WTC11 (cell line): ENCODE results near the gene KCTD3.

ENCODE experiments used
- JUN ChIP-seq: sonication (generic); formaldehyde crosslinking; IDR thresholded peaks from 2 replicates; pipeline ENCODE4 v1.8.0; 2023; ENCODE audit warnings: mild to moderate bottlenecking, missing genetic modification reagents
- NFYB ChIP-seq: sonication (generic); formaldehyde crosslinking; conservative IDR thresholded peaks from 2 replicates; pipeline ENCODE4 v1.8.0; 2022; ENCODE audit warnings: low read depth, missing genetic modification reagents
- ZNF121 ChIP-seq: sonication (generic); formaldehyde crosslinking; IDR thresholded peaks from 2 replicates; pipeline ENCODE4 v1.8.0; 2023; ENCODE audit warnings: missing genetic modification reagents
- ZNF263 ChIP-seq: sonication (generic); formaldehyde crosslinking; IDR thresholded peaks from 2 replicates; pipeline ENCODE4 v1.8.1; 2022; ENCODE audit warnings: low read depth, mild to moderate bottlenecking, moderate library complexity, missing genetic modification reagents
- TF ChIP-seq, protein P1 (sequence below): fragments of 200-600 bp; IDR thresholded peaks from 2 replicates; pipeline ENCODE4 v1.8.0; 2022; ENCODE audit warnings: antibody characterized with exemption

DNA sequence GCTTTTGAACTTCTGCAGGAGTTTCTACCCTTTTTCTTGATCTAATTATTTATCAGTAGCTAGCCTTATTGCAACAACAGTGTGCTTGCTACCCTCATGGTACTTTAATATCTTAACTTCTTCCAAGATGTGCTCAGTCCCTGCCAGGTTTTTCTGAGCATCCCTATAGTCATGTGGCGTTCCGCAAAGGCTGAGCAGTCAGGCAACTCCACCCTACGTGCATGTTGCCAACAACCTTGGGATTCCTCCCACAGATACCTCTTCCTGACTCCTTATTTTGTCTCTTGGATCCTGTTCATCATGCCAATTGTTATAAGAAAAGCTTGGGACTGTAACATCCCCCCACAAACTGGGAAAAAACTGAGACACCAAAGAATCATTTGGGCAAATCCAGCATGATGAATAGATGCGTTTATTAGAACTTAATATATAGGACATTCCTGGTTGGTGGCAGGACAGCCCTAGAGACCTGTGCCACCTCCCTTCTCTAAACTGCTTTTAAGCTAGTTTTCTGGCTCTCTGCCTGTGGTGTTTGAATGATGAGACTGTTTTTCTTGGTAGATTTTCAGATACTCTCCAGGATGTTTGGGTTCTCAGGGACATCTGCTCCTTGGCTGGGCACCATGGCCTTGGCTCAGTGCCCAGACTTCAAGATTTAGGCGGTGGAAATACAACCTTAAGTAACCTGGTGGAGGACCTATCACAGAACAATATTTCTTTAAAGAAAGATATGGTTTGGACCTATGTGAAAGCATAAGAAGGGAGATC is 27.1 kb upstream of the KCTD3 start:
- TF ChIP-seq, protein P1, sequence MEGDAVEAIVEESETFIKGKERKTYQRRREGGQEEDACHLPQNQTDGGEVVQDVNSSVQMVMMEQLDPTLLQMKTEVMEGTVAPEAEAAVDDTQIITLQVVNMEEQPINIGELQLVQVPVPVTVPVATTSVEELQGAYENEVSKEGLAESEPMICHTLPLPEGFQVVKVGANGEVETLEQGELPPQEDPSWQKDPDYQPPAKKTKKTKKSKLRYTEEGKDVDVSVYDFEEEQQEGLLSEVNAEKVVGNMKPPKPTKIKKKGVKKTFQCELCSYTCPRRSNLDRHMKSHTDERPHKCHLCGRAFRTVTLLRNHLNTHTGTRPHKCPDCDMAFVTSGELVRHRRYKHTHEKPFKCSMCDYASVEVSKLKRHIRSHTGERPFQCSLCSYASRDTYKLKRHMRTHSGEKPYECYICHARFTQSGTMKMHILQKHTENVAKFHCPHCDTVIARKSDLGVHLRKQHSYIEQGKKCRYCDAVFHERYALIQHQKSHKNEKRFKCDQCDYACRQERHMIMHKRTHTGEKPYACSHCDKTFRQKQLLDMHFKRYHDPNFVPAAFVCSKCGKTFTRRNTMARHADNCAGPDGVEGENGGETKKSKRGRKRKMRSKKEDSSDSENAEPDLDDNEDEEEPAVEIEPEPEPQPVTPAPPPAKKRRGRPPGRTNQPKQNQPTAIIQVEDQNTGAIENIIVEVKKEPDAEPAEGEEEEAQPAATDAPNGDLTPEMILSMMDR: no peak
- no peak for TF ChIP-seq ZNF263 (CRISPR knock-in tag)
- TF ChIP-seq NFYB: no peak
- TF ChIP-seq JUN: no peak
- TF ChIP-seq ZNF121 (CRISPR knock-in tag): no peak
